CD4-positive, alpha-beta memory T cell (primary cell): ENCODE data around the gene PARD3B. TPM values are rescaled to one million over a fixed set of nuclear protein-coding genes. Genes with fewer than 3 reads are reported as not detected.
A peak's percentile ranks its signal among the peaks of the same experiment; 100 is the strongest.

ENCODE experiments used
- CTCF ChIA-PET: fragments of 350-600 bp; sonication (Branson Sonifier 250); formaldehyde crosslinking; loops from one replicate; lab custom pipeline; 2021; ENCODE audit warnings: inconsistent platforms; ENCODE audit not compliant: partially characterized antibody; lab: Charles Lee
- POLR2A ChIA-PET: fragments of 350-600 bp; sonication (Branson Sonifier 250); formaldehyde crosslinking; loops from one replicate; lab custom pipeline; 2021; ENCODE audit not compliant: partially characterized antibody; lab: Charles Lee
- DNase-seq, 5 donors: peaks; one replicate each; pipeline versions ENCODE4 v3.0.0 to v3.0.0-alpha.2; 2020 to 2022; ENCODE audit warnings: mixed read lengths in 1 of 5
- H3K27ac ChIP-seq: one replicate; pipeline ENCODE4 v1.7.0; 2013; ENCODE audit warnings: low read depth, low read length
- H3K27me3 ChIP-seq: 2 replicates; pipeline ENCODE4 v1.7.0; 2013; ENCODE audit warnings: mild to moderate bottlenecking, low read length, moderate library complexity; ENCODE audit not compliant: insufficient read depth
- H3K36me3 ChIP-seq: 2 replicates; pipeline ENCODE4 v1.7.0; 2013; ENCODE audit warnings: mild to moderate bottlenecking, low read length, moderate library complexity; ENCODE audit not compliant: insufficient read depth
- H3K4me1 ChIP-seq: 2 replicates; pipeline ENCODE4 v1.7.0; 2013; ENCODE audit warnings: mild to moderate bottlenecking, low read length, moderate library complexity; ENCODE audit not compliant: insufficient read depth
- H3K4me3 ChIP-seq, 2 donors: one replicate each; pipeline ENCODE4 v1.7.0; 2013; ENCODE audit warnings: low read length in 2 of 2, mild to moderate bottlenecking in 1 of 2
- H3K9me3 ChIP-seq, 2 donors: one replicate each; pipeline ENCODE4 v1.7.0; 2013; ENCODE audit warnings: low read length in 2 of 2, control low read depth in 1 of 2; ENCODE audit not compliant: control insufficient read depth in 1 of 2
- H3K27ac Mint-ChIP-seq, 7 donors: one replicate each; pipeline ENCODE4 v1.8.0; 2020 to 2021; ENCODE audit warnings: mixed read lengths in 7 of 7, mild to moderate bottlenecking in 6 of 7, inconsistent platforms in 3 of 7, moderate library complexity in 3 of 7
- H3K27me3 Mint-ChIP-seq, 2 donors: one replicate each; pipeline ENCODE4 v1.8.0; 2020 to 2021; ENCODE audit warnings: mixed read lengths in 2 of 2
- H3K36me3 Mint-ChIP-seq, 2 donors: one replicate each; pipeline ENCODE4 v1.8.0; 2020 to 2021; ENCODE audit warnings: mixed read lengths in 2 of 2, inconsistent platforms in 1 of 2, mild to moderate bottlenecking in 1 of 2
- H3K4me1 Mint-ChIP-seq, 4 donors: one replicate each; pipeline ENCODE4 v1.8.0; 2020 to 2021; ENCODE audit warnings: mixed read lengths in 4 of 4, mild to moderate bottlenecking in 1 of 4
- H3K4me3 Mint-ChIP-seq, 8 donors: one replicate each; pipeline ENCODE4 v1.8.0; 2020 to 2021; ENCODE audit warnings: mixed read lengths in 8 of 8, mild to moderate bottlenecking in 7 of 8, moderate library complexity in 6 of 8, inconsistent platforms in 3 of 8
- H3K9me3 Mint-ChIP-seq, 8 donors: one replicate each; pipeline ENCODE4 v1.8.0; 2020 to 2021; ENCODE audit warnings: mixed read lengths in 8 of 8, mild to moderate bottlenecking in 5 of 8, inconsistent platforms in 3 of 8, moderate library complexity in 1 of 8
- intact Hi-C: fragments of 100-400 bp; cut with micrococcal nuclease; formaldehyde crosslinking; loops from one replicate; pipeline ENCODE4 v1.15.1; 2023
- polyA plus RNA-seq, 2 donors: library from polyadenylated mRNA; unstranded; fragments of 300-500 nt; fragmentation: Illumina TruSeq; gene quantifications; one replicate each; pipeline ENCODE4 v1.2.3, GENCODE V29; 2021
- total RNA-seq, 2 experiments: library from RNA; stranded (reverse); gene quantifications; one replicate each; pipeline ENCODE4 v1.2.3, GENCODE V29; 2021

PARD3B gene
- total and polyA plus RNA-seq, 4 experiments from 2014 or later = 0.44 to 1.3 (median 1.2) TPM; not detected in 1

DNA sequence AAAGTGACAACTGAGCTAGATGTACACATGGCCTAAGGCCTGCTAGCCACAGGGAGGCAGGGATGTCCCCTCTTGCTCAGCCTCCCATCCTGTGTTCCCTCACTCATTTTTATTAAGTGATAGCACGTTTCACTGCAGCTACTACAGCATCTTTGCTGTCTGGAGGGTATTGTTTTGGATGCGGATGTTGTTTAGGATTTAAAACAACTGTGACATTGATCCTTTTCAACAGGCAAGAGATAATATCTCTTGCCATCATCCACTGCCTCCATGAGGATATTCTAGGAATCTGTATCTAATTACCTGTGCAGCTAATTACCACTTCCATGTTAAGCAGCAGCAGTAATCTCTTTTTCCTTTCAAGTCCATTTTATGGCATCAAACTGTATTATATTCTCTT is 345.4 kb downstream of the PARD3B start:
- CTCF ChIA-PET = interaction anchor here (1.4 kb wide), 1 partner anchor 76 kb away, joined by 3 read pairs; no protein-coding TSS in a partner anchor

DNA sequence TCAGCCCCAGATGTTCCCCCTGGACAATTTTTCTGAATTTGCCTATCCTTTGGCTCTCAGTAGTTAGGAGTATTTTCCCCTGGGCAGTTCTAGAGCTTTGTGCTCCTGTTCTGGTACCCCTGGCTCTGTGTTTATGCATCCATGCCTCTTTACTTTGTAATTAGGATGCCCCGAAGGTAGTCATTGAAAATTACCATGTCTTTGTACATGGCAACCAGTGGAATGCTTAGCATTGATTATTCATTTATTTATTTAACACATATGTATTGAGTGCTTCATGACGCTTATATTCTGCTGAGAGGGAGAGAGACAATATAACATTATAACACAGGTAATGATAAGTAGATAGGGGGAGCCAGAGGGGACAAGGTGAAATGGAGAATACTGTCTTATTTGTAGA is 346.5 kb downstream of the PARD3B start:
- Mint-ChIP-seq H3K36me3 (peaks cover 0 to 4% of the 10 kb centered on the region in 2 donors), H3K27ac (no peak overlapping the region), H3K9me3 (peaks cover 0 to 2% (median 0%) of the 10 kb centered on the region in 8 donors), H3K4me3 (no peak overlapping the region), H3K27me3 (no peaks in the 10 kb centered on the region), H3K4me1 (peaks cover 4 to 8% (median 6%) of the 10 kb centered on the region in 4 donors)
- peaks cover 24% of the 10 kb centered on the region for H3K4me1 ChIP-seq
- CTCF ChIA-PET = interaction anchor here (0.9 kb wide), 1 partner anchor 788 kb away, joined by 3 read pairs; no protein-coding TSS in a partner anchor
- POLR2A ChIA-PET = interaction anchor here (1.7 kb wide), 1 partner anchor 10 kb away, joined by 9 read pairs; no protein-coding TSS in a partner anchor
- H3K9me3 ChIP-seq = no peaks in the 10 kb centered on the region
- H3K27ac ChIP-seq = no peak overlapping the region
- no peaks in the 10 kb centered on the region for H3K27me3 ChIP-seq
- intact Hi-C loops = no loop called here
- no peaks in the 10 kb centered on the region for H3K36me3 ChIP-seq
- H3K4me3 ChIP-seq = no peak overlapping the region
- DNase-seq = no peak

More for the DNA sequence above, 345.4 kb downstream of the PARD3B start:
- POLR2A ChIA-PET = interaction anchor here (0.8 kb wide), 1 partner anchor 9 kb away, joined by 4 read pairs; no protein-coding TSS in a partner anchor
- Histone ChIP-seq H3K27me3 (no peaks in the 10 kb centered on the region), H3K36me3 (no peaks in the 10 kb centered on the region), H3K4me3 (no peak overlapping the region), H3K9me3 (no peaks in the 10 kb centered on the region), H3K27ac (no peak overlapping the region), H3K4me1 (peaks cover 19% of the 10 kb centered on the region)
- Mint-ChIP-seq H3K36me3 (peaks cover 0 to 4% of the 10 kb centered on the region in 2 donors), H3K27me3 (no peaks in the 10 kb centered on the region), H3K9me3 (peaks cover 0 to 2% (median 0%) of the 10 kb centered on the region in 8 donors), H3K4me3 (no peak overlapping the region), H3K4me1 (peaks cover 4 to 12% (median 7%) of the 10 kb centered on the region in 4 donors), H3K27ac (no peak overlapping the region)
- DNase-seq = no peak
- intact Hi-C loops = no loop called here

DNA sequence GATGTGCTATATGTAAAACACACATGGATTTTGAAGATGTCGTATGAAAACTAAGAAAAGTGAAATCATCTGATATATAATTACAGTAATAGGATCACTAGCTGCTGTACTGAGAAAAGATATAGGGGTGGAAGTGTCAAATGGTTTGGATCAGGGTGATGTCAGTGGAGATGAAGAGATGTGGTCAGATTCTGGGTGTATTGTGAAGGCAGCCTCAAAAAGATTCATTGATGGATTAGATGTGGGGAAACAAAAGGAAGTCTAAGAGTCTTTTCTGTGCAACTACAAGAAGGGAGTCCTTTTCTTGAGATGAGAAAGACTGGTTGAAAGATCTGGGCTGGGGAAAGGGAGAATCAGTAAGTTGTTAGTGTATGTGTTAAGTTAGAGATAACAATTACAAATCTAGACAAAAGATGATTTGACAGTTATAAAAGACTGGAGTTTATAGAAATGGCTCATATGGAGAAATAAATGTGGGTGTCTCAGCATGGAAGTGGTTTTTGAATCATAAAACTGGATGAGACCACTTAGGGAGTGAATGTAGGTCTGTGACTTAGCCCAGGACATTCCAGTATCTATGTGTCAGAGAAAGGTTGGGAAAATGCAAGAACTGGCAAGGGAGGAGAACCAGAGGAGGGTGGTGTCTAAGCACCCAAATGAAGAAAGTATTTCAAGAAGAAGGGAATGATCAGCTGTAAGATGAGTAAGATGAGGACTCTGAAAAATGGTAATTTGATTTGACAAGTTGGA is 347.4 kb downstream of the PARD3B start:
- Histone ChIP-seq H3K4me1 (peaks cover 24% of the 10 kb centered on the region), H3K27ac (no peak overlapping the region), H3K4me3 (no peak overlapping the region), H3K27me3 (no peaks in the 10 kb centered on the region), H3K36me3 (no peaks in the 10 kb centered on the region), H3K9me3 (no peaks in the 10 kb centered on the region)
- ChIA-PET CTCF (interaction anchor here (1.1 to 1.6 kb wide), 2 partner anchors 9 to 74 kb away, joined by 3 to 4 read pairs; no protein-coding TSS in a partner anchor), POLR2A (interaction anchor here (1.2 to 1.7 kb wide), 2 partner anchors 11 to 18 kb away, joined by 3 to 9 read pairs; no protein-coding TSS in a partner anchor)
- Mint-ChIP-seq H3K36me3 (peaks cover 0 to 4% of the 10 kb centered on the region in 2 donors), H3K4me1 (peaks cover 4 to 7% (median 6%) of the 10 kb centered on the region in 4 donors), H3K4me3 (no peak overlapping the region), H3K9me3 (peaks cover 0 to 3% (median 0%) of the 10 kb centered on the region in 8 donors), H3K27me3 (no peaks in the 10 kb centered on the region), H3K27ac (no peak overlapping the region)
- peak in 1 of 5 donors; percentile 27 for DNase-seq
- intact Hi-C loops = no loop called here

DNA sequence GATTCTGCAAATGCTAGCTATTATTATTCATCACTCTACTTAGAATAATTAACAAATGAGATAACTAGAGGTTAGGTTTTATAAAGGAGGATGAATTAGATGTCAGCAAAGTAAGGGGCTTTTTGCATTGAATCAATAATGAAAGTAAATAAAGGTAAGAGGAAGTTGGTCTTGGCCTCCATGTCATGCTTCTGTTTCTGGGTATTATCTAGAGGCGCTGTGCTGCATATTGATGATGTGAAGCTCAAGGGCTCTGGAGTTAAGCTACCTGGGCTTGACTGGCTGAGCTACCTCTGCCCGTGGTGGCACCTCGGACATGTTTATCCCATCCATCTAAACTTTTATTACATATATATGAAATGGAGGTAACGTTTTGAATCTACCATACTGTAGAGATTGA is 350.9 kb downstream of the PARD3B start:
- Histone ChIP-seq H3K4me1 (peaks cover 34% of the 10 kb centered on the region), H3K27me3 (no peaks in the 10 kb centered on the region), H3K27ac (no peak overlapping the region), H3K36me3 (no peaks in the 10 kb centered on the region), H3K9me3 (no peaks in the 10 kb centered on the region), H3K4me3 (no peak overlapping the region)
- H3K9me3 Mint-ChIP-seq = peaks cover 2 to 22% (median 14%) of the 10 kb centered on the region in 8 donors
- no peaks in the 10 kb centered on the region for H3K27me3 Mint-ChIP-seq
- ChIA-PET POLR2A (interaction anchor here (3.4 kb wide), 1 partner anchor 11 kb away, joined by 10 read pairs; no protein-coding TSS in a partner anchor), CTCF (interaction anchor here (1.0 to 1.4 kb wide), 2 partner anchors 9 to 10 kb away, joined by 3 read pairs; no protein-coding TSS in a partner anchor)
- peaks cover 8 to 15% (median 13%) of the 10 kb centered on the region in 4 donors for H3K4me1 Mint-ChIP-seq
- no peak overlapping the region for H3K4me3 Mint-ChIP-seq
- no peak overlapping the region for H3K27ac Mint-ChIP-seq
- intact Hi-C loops = no loop called here
- H3K36me3 Mint-ChIP-seq = peaks cover 5 to 16% of the 10 kb centered on the region in 2 donors
- no peak for DNase-seq

DNA sequence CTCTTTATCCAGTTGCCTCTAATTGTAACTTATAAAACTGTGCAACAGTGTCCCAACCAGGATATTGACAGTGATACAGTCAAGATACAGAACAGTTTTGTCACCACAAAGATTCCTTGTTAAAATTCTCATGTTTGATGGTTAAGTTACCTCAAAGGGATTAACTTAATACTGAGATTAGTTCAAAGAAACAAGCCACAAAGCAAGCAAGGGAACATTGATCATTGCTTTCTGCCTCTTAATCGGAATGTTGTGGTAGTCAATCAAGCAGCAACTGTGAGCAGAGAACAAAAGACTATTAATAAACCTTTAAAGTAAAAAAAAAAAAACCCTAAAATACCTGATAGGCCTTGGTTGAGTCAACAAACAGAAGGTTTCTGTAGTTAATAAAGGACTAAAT is 352.3 kb downstream of the PARD3B start:
- CTCF ChIA-PET = interaction anchor here (0.6 kb wide), 1 partner anchor 1313 kb away, joined by 4 read pairs; no protein-coding TSS in a partner anchor
- no peaks in the 10 kb centered on the region for H3K36me3 ChIP-seq
- Mint-ChIP-seq H3K27me3 (no peaks in the 10 kb centered on the region), H3K36me3 (peaks cover 5 to 16% of the 10 kb centered on the region in 2 donors), H3K4me1 (peaks cover 11 to 18% (median 13%) of the 10 kb centered on the region in 4 donors), H3K4me3 (no peak overlapping the region), H3K9me3 (peaks cover 2 to 22% (median 15%) of the 10 kb centered on the region in 8 donors), H3K27ac (no peak overlapping the region)
- no peak overlapping the region for H3K27ac ChIP-seq
- no peaks in the 10 kb centered on the region for H3K27me3 ChIP-seq
- no peak overlapping the region for H3K4me3 ChIP-seq
- H3K9me3 ChIP-seq = no peaks in the 10 kb centered on the region
- peaks cover 29% of the 10 kb centered on the region for H3K4me1 ChIP-seq
- intact Hi-C loops = no loop called here
- DNase-seq = no peak
- POLR2A ChIA-PET = no interaction called here

DNA sequence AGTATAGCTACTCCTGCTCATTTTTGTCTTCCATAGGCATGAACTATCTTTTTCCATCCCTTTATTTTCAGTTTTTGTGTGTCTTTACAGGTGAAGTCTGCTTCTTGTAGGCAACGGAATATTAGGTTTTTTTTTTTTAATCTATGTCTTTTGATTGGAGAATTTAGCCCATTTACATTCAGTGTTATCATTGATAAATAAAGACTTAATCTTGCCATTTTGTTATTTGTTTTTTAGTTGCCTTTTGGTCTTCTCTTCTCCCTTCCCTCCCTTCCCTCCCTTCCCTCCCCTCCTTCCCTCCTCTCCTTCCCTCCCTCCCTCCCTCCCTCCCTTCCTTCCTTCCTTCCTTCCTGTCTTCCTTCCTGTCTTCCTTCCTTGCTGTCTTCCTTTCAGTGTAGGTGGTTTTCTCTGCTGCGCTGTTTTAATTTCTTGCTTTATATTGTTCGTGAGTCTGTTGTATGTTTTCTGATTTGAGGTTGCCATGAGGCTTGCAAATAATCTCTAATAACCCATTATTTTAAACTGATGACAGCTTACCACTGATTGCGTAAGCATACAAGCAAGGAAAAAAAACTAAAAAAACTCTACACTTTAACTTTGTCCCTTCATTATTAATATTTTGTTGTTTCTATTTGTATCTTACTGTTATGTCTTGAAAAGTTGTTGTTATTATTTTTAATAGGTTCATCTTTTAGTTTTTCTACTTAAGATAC is 353.8 kb downstream of the PARD3B start:
- H3K27ac Mint-ChIP-seq = peak overlapping the region in 1 of 7 donors; percentile 20
- Histone ChIP-seq H3K36me3 (no peaks in the 10 kb centered on the region), H3K27ac (no peak overlapping the region), H3K27me3 (no peaks in the 10 kb centered on the region), H3K4me1 (peaks cover 22% of the 10 kb centered on the region), H3K9me3 (no peaks in the 10 kb centered on the region), H3K4me3 (no peak overlapping the region)
- H3K27me3 Mint-ChIP-seq = no peaks in the 10 kb centered on the region
- ChIA-PET POLR2A (no interaction called here), CTCF (no interaction called here)
- intact Hi-C loops = no loop called here
- H3K9me3 Mint-ChIP-seq = peaks cover 2 to 22% (median 15%) of the 10 kb centered on the region in 8 donors
- DNase-seq = no peak
- peaks cover 11 to 24% (median 12%) of the 10 kb centered on the region in 4 donors for H3K4me1 Mint-ChIP-seq
- peaks cover 5 to 16% of the 10 kb centered on the region in 2 donors for H3K36me3 Mint-ChIP-seq
- H3K4me3 Mint-ChIP-seq = no peak overlapping the region
